MM.1S (cell line): ENCODE measurements around the gene RAP2B.

Experiments used
- DNase-seq: peaks from one replicate; pipeline ENCODE4 v3.0.0-alpha.2; 2015
- H2AFZ ChIP-seq: fragments of 300-600 bp; sonication (generic); 2 replicates; pipeline ENCODE4 v1.6.0; 2016; ENCODE audit warnings: antibody characterized with exemption, low read length
- H3F3A ChIP-seq: fragments of 300-600 bp; sonication (generic); 2 replicates; pipeline ENCODE4 v1.6.1; 2016; ENCODE audit warnings: mild to moderate bottlenecking, antibody characterized with exemption, low read length, moderate library complexity, mixed read lengths; ENCODE audit not compliant: insufficient read depth
- H3K27ac ChIP-seq: fragments of 300-600 bp; sonication (generic); 2 replicates; pipeline ENCODE4 v1.5.1; 2016; ENCODE audit warnings: mild to moderate bottlenecking, low read length
- H3K27me3 ChIP-seq: fragments of 300-600 bp; sonication (generic); replicated peaks from 2 replicates; pipeline ENCODE4 v1.6.0; 2016; ENCODE audit warnings: low read length; ENCODE audit not compliant: insufficient read depth
- H3K36me3 ChIP-seq: fragments of 300-600 bp; sonication (generic); replicated peaks from 2 replicates; pipeline ENCODE4 v1.6.1; 2016; ENCODE audit warnings: mild to moderate bottlenecking, low read length, mixed read lengths; ENCODE audit not compliant: insufficient read depth
- H3K4me1 ChIP-seq: fragments of 300-600 bp; sonication (generic); 2 replicates; pipeline ENCODE4 v1.6.1; 2016; ENCODE audit warnings: low read length, mixed read lengths
- H3K4me2 ChIP-seq: fragments of 300-600 bp; sonication (generic); 2 replicates; pipeline ENCODE4 v1.6.0; 2016; ENCODE audit warnings: low read depth, low read length
- H3K4me3 ChIP-seq: fragments of 300-600 bp; sonication (generic); 2 replicates; pipeline ENCODE4 v1.5.1; 2016; ENCODE audit warnings: low read length, mixed read lengths
- H3K79me2 ChIP-seq: fragments of 300-600 bp; sonication (generic); 2 replicates; pipeline ENCODE4 v1.6.1; 2016; ENCODE audit warnings: mixed run types, low read length, mixed read lengths
- H3K9ac ChIP-seq: fragments of 300-600 bp; sonication (generic); 2 replicates; pipeline ENCODE4 v1.6.1; 2016; ENCODE audit warnings: low read length, mixed read lengths
- H3K9me2 ChIP-seq: fragments of 300-600 bp; sonication (generic); replicated peaks from 2 replicates; pipeline ENCODE4 v1.6.1; 2016; ENCODE audit warnings: mild to moderate bottlenecking, low read length, mixed read lengths; ENCODE audit not compliant: insufficient read depth
- H3K9me3 ChIP-seq: fragments of 300-600 bp; sonication (generic); replicated peaks from 2 replicates; pipeline ENCODE4 v1.6.1; 2016; ENCODE audit warnings: mild to moderate bottlenecking, low read length, mixed read lengths; ENCODE audit not compliant: insufficient read depth
- H4K20me1 ChIP-seq: fragments of 300-600 bp; sonication (generic); 2 replicates; pipeline ENCODE4 v1.6.1; 2016; ENCODE audit warnings: mild to moderate bottlenecking, low read length, moderate library complexity, mixed read lengths; ENCODE audit not compliant: insufficient read depth
- EZH2 ChIP-seq: fragments of 300-600 bp; sonication (generic); optimal IDR thresholded peaks from 2 replicates; pipeline ENCODE3; 2017; ENCODE audit warnings: low read depth, mild to moderate bottlenecking, antibody characterized with exemption, low read length, mixed read lengths
- EZH2phosphoT487 ChIP-seq: fragments of 300-600 bp; sonication (generic); IDR thresholded peaks from 2 replicates; pipeline ENCODE4 v1.6.1; 2018; ENCODE audit warnings: antibody characterized with exemption, low read length
- TF ChIP-seq, protein P1 (sequence below): fragments of 300-600 bp; sonication (generic); IDR thresholded peaks from 2 replicates; pipeline ENCODE4 v1.5.1; 2016; ENCODE audit warnings: antibody characterized with exemption, low read length, mixed read lengths

RAP2B gene

DNA sequence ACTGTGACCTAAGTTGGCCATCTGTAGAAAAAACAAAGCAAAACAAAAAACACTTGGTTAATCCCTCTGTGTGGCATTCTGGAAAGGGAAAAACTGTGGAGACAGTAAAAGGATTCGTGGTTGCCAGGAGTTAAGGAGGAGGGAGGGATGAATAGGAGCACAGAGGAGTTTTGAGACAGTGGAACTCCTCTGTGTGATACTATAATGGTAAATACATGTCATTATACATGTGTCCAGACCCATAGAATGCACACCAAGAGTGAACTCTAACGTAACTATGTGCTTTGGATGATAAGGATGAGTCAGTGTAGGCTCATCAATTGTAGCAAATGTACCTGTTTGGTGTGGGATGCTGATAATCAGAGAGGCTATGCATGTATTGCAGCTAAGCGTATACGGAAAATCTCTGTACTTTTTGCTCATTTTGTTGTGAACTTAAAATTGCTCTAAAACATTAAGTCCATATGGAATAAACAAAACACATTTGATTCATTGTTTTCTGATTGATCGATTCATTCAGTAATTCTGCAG is 33.4 kb downstream of the RAP2B start:
- Histone ChIP-seq H3F3A (no peaks in the 10 kb centered on the region), H3K4me3 (no peak overlapping the region), H3K9me3 (no peaks in the 10 kb centered on the region), H3K9me2 (no peaks in the 10 kb centered on the region), H3K4me2 (no peak overlapping the region), H2AFZ (no peak overlapping the region), H3K9ac (no peak overlapping the region), H3K79me2 (no peaks in the 10 kb centered on the region), H4K20me1 (no peaks in the 10 kb centered on the region), H3K36me3 (no peaks in the 10 kb centered on the region), H3K27ac (no peak overlapping the region), H3K27me3 (no peaks in the 10 kb centered on the region), H3K4me1 (no peaks in the 10 kb centered on the region)
- no peak for DNase-seq
- TF ChIP-seq EZH2phosphoT487 (no peak), EZH2 (no peak)
- TF ChIP-seq, protein P1, sequence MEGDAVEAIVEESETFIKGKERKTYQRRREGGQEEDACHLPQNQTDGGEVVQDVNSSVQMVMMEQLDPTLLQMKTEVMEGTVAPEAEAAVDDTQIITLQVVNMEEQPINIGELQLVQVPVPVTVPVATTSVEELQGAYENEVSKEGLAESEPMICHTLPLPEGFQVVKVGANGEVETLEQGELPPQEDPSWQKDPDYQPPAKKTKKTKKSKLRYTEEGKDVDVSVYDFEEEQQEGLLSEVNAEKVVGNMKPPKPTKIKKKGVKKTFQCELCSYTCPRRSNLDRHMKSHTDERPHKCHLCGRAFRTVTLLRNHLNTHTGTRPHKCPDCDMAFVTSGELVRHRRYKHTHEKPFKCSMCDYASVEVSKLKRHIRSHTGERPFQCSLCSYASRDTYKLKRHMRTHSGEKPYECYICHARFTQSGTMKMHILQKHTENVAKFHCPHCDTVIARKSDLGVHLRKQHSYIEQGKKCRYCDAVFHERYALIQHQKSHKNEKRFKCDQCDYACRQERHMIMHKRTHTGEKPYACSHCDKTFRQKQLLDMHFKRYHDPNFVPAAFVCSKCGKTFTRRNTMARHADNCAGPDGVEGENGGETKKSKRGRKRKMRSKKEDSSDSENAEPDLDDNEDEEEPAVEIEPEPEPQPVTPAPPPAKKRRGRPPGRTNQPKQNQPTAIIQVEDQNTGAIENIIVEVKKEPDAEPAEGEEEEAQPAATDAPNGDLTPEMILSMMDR = no peak

DNA sequence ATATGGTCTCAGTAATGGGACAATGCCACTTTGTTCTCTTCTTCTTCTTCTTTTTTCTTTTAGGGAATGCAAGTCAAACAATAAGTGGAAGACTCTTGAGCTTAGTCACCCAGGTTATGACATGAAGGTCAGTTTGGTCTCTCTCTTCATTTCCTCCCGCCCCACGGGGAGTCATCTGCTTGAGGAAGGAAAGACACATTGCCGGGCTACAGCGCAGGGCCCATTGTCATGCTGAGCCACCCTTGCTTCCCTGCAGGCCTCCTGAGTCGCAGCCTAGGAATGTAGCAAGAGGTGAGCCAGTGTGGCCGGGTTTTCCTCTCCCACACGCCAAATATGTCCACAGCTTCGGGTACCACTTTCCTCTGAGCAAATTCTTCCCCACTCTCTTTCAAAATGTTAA is 47.6 kb downstream of the RAP2B start:
- Histone ChIP-seq H3K27me3 (no peaks in the 10 kb centered on the region), H3K79me2 (no peaks in the 10 kb centered on the region), H3K9me3 (no peaks in the 10 kb centered on the region), H3K4me3 (no peak overlapping the region), H3K4me2 (no peak overlapping the region), H2AFZ (no peak overlapping the region), H4K20me1 (no peaks in the 10 kb centered on the region), H3K9ac (no peak overlapping the region), H3K27ac (no peak overlapping the region), H3K9me2 (no peaks in the 10 kb centered on the region), H3K36me3 (no peaks in the 10 kb centered on the region), H3F3A (no peaks in the 10 kb centered on the region), H3K4me1 (no peaks in the 10 kb centered on the region)
- DNase-seq = no peak
- TF ChIP-seq, protein P1 = no peak
- TF ChIP-seq EZH2phosphoT487 = no peak
- no peak for TF ChIP-seq EZH2

DNA sequence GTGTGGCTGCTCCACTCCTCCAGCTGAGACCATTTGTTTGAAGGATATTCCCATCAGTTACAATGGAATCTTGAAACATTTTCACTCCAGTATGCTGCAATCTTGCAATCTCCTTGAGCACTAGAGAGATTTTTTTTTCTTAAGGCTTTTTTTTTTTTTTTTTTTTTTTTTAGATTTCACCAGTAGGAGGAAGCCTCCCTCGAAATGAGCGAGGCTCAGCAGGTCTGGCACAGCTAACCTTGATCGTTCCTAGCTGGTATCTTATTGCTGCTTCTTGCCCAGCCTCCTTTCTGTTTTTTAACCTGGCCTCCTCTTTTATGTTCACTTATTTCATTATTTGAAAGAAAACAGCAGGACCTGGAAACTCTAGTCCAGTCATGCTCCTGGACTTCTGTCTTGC is 48.1 kb downstream of the RAP2B start:
- Histone ChIP-seq H3K4me2 (no peak overlapping the region), H3K27ac (no peak overlapping the region), H3F3A (no peaks in the 10 kb centered on the region), H3K36me3 (no peaks in the 10 kb centered on the region), H3K79me2 (no peaks in the 10 kb centered on the region), H2AFZ (no peak overlapping the region), H3K27me3 (no peaks in the 10 kb centered on the region), H3K9me3 (no peaks in the 10 kb centered on the region), H3K4me1 (no peaks in the 10 kb centered on the region), H3K4me3 (no peak overlapping the region), H3K9me2 (no peaks in the 10 kb centered on the region), H4K20me1 (no peaks in the 10 kb centered on the region), H3K9ac (no peak overlapping the region)
- no peak for DNase-seq
- TF ChIP-seq, protein P1 = no peak
- TF ChIP-seq EZH2phosphoT487 (no peak), EZH2 (no peak)
